Astrocyte (in vitro differentiated cells and primary cell): ENCODE measurements around the gene GUCY2D.
A peak's percentile ranks its signal among the peaks of the same experiment; 100 is the strongest.

Experiments used
- EZH2 ChIP-seq: IDR thresholded peaks from 2 replicates; pipeline ENCODE4 v1.6.1; 2012; ENCODE audit warnings: mild to moderate bottlenecking, low read length, inconsistent platforms; ENCODE audit not compliant: insufficient read depth
- TF ChIP-seq, protein P1 (sequence below): IDR thresholded peaks from 2 replicates; pipeline ENCODE4 v1.5.1; 2011; ENCODE audit warnings: low read depth, mild to moderate bottlenecking, inconsistent platforms, low read length, moderate library complexity; ENCODE audit not compliant: insufficient read depth

DNA sequence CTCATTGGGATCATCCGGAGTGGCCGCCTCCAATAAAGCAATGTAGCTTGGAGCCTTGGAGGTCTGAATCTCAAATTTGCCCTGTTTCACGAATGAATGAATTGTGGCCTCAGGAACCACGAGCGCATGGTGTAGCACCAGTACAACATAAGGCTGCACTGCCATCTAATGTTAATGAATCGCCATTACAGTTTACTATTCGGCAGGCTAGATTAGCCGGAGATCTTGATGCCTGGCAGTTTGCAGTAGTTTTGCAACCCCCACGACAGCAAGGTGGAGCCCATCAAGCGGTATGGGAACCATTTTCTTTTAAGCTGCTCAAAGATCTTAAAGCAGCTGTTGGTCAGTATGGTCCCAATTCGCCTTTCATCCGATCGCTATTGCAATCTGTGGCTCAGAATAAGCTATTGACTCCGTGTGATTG, 55.3 kb downstream of the GUCY2D start:
- TF ChIP-seq, protein P1, sequence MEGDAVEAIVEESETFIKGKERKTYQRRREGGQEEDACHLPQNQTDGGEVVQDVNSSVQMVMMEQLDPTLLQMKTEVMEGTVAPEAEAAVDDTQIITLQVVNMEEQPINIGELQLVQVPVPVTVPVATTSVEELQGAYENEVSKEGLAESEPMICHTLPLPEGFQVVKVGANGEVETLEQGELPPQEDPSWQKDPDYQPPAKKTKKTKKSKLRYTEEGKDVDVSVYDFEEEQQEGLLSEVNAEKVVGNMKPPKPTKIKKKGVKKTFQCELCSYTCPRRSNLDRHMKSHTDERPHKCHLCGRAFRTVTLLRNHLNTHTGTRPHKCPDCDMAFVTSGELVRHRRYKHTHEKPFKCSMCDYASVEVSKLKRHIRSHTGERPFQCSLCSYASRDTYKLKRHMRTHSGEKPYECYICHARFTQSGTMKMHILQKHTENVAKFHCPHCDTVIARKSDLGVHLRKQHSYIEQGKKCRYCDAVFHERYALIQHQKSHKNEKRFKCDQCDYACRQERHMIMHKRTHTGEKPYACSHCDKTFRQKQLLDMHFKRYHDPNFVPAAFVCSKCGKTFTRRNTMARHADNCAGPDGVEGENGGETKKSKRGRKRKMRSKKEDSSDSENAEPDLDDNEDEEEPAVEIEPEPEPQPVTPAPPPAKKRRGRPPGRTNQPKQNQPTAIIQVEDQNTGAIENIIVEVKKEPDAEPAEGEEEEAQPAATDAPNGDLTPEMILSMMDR, result peak; percentile 84
- no peak for TF ChIP-seq EZH2
